Measurements from ENCODE around the gene ABLIM2.

Gene ABLIM2

DNA sequence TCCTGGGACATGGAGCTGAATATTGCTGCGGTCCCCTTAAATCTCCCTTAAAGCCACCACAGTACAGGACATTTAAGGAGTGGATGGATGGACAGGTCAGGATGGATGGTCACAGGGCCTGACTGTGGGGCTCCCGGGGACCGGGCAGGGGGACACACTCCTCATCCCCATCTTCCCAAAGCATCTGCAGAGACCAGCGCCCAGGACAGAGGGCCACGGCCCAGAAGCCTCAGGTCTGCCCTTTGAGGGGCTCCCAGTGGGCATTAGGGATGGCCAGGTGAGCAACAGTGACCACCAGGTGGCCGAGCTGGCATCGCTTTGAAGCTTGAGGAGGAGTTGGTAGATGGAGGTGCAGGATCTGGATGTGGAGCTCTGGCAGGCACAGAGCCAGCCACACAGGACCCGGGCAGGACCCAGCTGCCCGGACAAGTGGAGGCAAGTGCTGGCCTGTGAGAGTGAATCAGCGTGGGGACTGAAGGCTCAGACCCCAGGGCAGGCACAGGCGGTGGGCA, 51.4 kb downstream of the ABLIM2 start:
- H3K36me3 Mint-ChIP-seq (ENCODE audit: low read depth): no peaks in the 10 kb centered on the region
- TF ChIP-seq CTCF (IDR thresholded peaks at IDR 0.05): no peak
- H3K27me3 Mint-ChIP-seq (ENCODE audit: low read depth, poor library complexity): peaks cover 17% of the 10 kb centered on the region
- no peak overlapping the region for H3K4me3 Mint-ChIP-seq
- H3K4me1 Mint-ChIP-seq: peaks cover 33% of the 10 kb centered on the region
- no peak for DNase-seq
- H3K27ac Mint-ChIP-seq: no peak overlapping the region
- H3K9me3 Mint-ChIP-seq: peaks cover 6% of the 10 kb centered on the region

- H3K4me3 Mint-ChIP-seq: no peak overlapping the region
- no peaks in the 10 kb centered on the region for H3K36me3 Mint-ChIP-seq (ENCODE audit: low read depth)
- H3K27ac Mint-ChIP-seq: no peak overlapping the region
- no peak for DNase-seq
- H3K27me3 Mint-ChIP-seq (ENCODE audit: low read depth, poor library complexity): peaks cover 20% of the 10 kb centered on the region
- H3K4me1 Mint-ChIP-seq: peaks cover 38% of the 10 kb centered on the region
- H3K9me3 Mint-ChIP-seq: peaks cover 6% of the 10 kb centered on the region
- TF ChIP-seq CTCF (IDR thresholded peaks at IDR 0.05): no peak
Observed at GRCh38 chr4:8106451-8107025, 52.1 kb downstream of the ABLIM2 start.

GRCh38 chr4:8105306-8106100, 53.1 kb downstream of the ABLIM2 start:
- Mint-ChIP-seq H3K36me3 (ENCODE audit: low read depth) (no peaks in the 10 kb centered on the region), H3K27ac (no peak overlapping the region), H3K4me1 (peaks cover 47% of the 10 kb centered on the region), H3K27me3 (ENCODE audit: low read depth, poor library complexity) (peaks cover 14% of the 10 kb centered on the region), H3K9me3 (peaks cover 6% of the 10 kb centered on the region), H3K4me3 (no peak overlapping the region)
- no peak for TF ChIP-seq CTCF (IDR thresholded peaks at IDR 0.05)
- DNase-seq: no peak

DNA sequence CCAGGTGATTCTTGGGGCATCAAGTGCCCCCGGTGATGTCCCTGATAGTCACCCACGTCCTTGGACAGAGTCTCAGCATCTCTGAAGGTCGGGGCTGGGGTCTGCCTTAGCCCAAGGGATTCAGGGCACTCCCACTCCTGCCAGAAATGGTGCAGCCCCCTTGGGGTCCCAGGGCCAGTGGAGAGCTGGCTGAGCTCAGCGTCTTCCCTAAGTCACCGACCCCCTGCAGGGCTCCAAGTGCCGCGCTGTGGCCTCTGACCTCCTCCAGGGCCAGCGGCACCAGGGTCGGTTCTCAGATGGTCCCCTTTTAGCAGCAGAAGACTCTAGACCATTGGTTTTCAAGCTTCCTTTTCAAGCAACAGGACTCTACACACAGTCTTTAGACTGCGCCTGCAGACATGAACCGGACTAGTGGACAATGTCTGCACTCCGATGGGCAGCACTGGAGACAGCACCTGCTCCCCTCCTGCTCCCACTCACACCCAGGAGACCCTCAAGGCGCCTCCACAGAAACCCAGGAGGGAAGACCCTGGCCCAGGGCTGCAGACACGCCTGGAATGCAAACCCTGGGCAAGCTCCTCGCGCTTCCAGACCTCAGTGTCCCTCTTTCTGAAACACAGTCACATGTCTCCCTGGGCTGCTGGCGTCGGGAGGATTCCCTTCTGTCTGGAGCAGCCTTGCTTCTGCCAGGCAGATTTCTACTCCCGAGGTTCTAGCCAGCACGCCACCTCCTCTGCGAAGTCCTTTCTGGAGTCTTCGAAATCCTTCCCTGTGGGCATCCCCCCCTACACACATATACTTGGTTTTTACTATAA, 53.9 kb downstream of the ABLIM2 start:
- Mint-ChIP-seq H3K36me3 (ENCODE audit: low read depth) (no peaks in the 10 kb centered on the region), H3K4me3 (no peak overlapping the region), H3K27me3 (ENCODE audit: low read depth, poor library complexity) (peaks cover 14% of the 10 kb centered on the region), H3K4me1 (peaks cover 43% of the 10 kb centered on the region), H3K9me3 (peaks cover 6% of the 10 kb centered on the region), H3K27ac (no peak overlapping the region)
- no peak for DNase-seq
- no peak for TF ChIP-seq CTCF (IDR thresholded peaks at IDR 0.05)

DNA sequence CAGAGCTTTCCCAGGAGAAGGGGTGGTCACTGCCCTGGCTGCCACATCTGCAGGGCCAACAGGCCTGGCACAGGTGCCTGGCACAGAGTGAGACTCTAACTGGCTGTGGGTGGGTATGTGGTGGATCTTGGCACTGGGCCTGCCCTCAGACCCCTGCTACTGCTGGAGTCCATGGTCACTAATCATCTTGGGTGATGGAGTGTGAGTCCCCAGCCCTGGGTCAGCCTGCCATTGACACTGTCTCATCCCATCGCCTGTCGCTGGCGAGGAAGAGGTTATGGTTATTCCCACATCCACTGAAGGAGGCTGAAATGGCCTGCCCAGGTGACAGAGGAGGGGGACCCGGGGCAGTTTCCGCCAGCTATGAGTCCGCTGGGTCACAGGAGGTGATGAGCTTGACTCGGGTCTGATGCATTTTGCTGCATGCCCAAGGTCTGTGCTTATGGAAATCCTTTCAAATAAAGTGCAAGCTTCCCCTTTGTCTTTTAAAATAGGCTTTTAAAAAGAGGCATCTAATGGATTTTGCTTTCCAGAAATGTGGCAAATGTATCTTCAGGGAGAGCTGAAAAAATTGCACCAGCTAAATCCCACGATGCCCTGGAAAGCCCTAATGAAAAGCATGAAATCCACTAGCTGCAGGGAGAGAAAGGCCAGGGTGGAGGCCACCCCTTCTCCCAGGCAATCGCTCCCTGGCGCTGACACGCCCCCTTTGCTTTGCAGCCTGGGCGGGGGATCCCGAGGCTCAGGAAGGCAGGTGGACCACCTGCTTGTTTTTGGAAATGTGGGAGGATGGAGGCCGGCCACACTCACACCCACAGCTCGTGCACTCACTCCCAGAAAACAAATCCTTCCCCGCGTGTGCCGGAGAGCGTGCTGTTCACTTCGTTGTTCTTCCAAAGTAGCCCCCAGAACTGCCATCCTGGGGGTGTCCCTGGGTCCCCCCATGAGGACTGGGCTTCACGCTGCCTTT, 54.9 kb downstream of the ABLIM2 start:
- H3K9me3 Mint-ChIP-seq: peaks cover 6% of the 10 kb centered on the region
- H3K27me3 Mint-ChIP-seq (ENCODE audit: low read depth, poor library complexity): peaks cover 12% of the 10 kb centered on the region
- no peak overlapping the region for H3K27ac Mint-ChIP-seq
- TF ChIP-seq CTCF (IDR thresholded peaks at IDR 0.05): no peak
- peaks cover 39% of the 10 kb centered on the region for H3K4me1 Mint-ChIP-seq
- no peak overlapping the region for H3K4me3 Mint-ChIP-seq
- H3K36me3 Mint-ChIP-seq (ENCODE audit: low read depth): no peaks in the 10 kb centered on the region
- DNase-seq: no peak
